Measurements from ENCODE around the gene PLPP1. TPM values are rescaled to one million over a fixed set of nuclear protein-coding genes. Genes with fewer than 3 reads are reported as not detected.

Gene PLPP1
- total and polyA plus RNA-seq, 2 of the 8 experiments (the other 6 are each of a cell fraction or from before 2014, with no cell fraction given), result 43.7 to 91.3 TPM

DNA sequence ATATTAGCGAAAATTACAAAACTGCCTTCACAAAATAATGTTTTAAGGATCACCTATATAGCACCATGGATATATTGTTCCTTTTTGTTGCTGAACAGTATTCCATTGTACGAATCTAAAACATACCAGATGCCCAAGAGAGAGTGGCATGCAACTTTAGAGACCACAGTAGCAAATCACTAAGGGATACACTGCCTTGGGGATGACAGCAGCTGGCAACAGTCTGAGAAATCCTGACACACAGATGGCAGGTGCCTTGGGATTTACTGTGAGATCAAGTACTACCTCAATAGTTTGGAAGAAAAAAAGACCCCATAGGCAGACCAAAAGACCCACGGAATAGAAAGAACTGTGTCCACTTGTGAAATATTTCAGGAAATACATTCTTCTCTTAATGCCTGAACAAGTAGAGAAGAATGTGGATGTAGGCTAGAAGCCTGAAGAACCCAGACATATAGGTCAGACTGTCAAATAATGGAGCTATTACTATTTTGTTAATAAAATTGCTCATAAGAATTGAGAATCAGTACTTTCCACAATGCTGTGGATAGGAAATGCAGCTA is 53.4 kb downstream of the PLPP1 start:
- Histone ChIP-seq H3K27ac (ENCODE audit: low read depth, low read length) (no peak overlapping the region), H2BK20ac (ENCODE audit: low read length) (no peak overlapping the region), H3K4me1 (replicated peaks in 1 of 4; ENCODE audit: control insufficient read depth in 3 of 4, insufficient read depth in 4 of 4, low read length in 3 of 4) (peaks cover 3 to 19% (median 11%) of the 10 kb centered on the region in 4 experiments; a peak in 6 of 7 replicates), H4K91ac (replicated peaks; ENCODE audit: insufficient read length, low read length) (no peak overlapping the region), H3K4me3 (ENCODE audit: extremely low read depth in 1 of 4, insufficient read depth in 2 of 4, low read depth in 3 of 4, low read length in 4 of 4) (no peak overlapping the region), H3K14ac (ENCODE audit: insufficient read length) (no peak overlapping the region), H2AFZ (ENCODE audit: low read length) (no peak overlapping the region), H2BK15ac (ENCODE audit: low read length) (no peak overlapping the region), H3K27me3 (replicated peaks in 1 of 4; ENCODE audit: control insufficient read depth in 3 of 4, extremely low read depth in 1 of 4, insufficient read depth in 3 of 4, low read length in 3 of 4) (no peaks in the 10 kb centered on the region), H4K20me1 (replicated peaks in 1 of 2; ENCODE audit: control insufficient read depth in 1 of 2, insufficient read depth in 2 of 2, low read length in 2 of 2) (peaks cover 0 to 2% of the 10 kb centered on the region in 2 experiments), H2BK120ac (replicated peaks; ENCODE audit: low read depth, low read length) (peak overlapping the region; percentile 24), H2BK12ac (ENCODE audit: low read depth, low read length) (no peak overlapping the region), H3K36me3 (ENCODE audit: control insufficient read depth in 2 of 4, insufficient read depth in 4 of 4, low read length in 3 of 4) (no peaks in the 10 kb centered on the region), H3K79me2 (ENCODE audit: control insufficient read depth in 1 of 2, insufficient read depth in 2 of 2, low read length in 2 of 2) (peaks cover 0 to 68% of the 10 kb centered on the region in 2 experiments; a peak in 3 of 4 replicates), H2BK5ac (ENCODE audit: low read depth, low read length) (0 out of 2 replicates have a peak overlapping the region, but pooled peaks have one; percentile 8), H3K4ac (replicated peaks; ENCODE audit: insufficient read length, low read depth, low read length) (no peak overlapping the region), H3K23ac (ENCODE audit: insufficient read length) (no peak overlapping the region), H3K18ac (ENCODE audit: extremely low read depth, low read length) (no peak overlapping the region), H3K4me2 (ENCODE audit: insufficient read depth in 1 of 2, low read depth in 2 of 2, low read length in 2 of 2) (no peak overlapping the region), H3K23me2 (ENCODE audit: low read depth, low read length) (no peaks in the 10 kb centered on the region), H4K5ac (ENCODE audit: insufficient read length, low read depth, low read length) (peak overlapping the region; percentile 29), H3K56ac (replicated peaks; ENCODE audit: insufficient read length, low read depth, low read length) (no peak overlapping the region), H3K79me1 (ENCODE audit: low read depth, low read length) (peaks cover 3% of the 10 kb centered on the region; the same call in 1 of the 2 replicates), H3K9me3 (ENCODE audit: insufficient read depth in 2 of 2, low read depth in 1 of 2, low read length in 1 of 2) (no peaks in the 10 kb centered on the region), H4K8ac (ENCODE audit: extremely low read depth, insufficient read depth, low read length) (no peak overlapping the region), H3K9ac (replicated peaks in 1 of 4; ENCODE audit: extremely low read depth in 1 of 4, low read depth in 3 of 4, low read length in 3 of 4) (no peak overlapping the region), H2AK5ac (ENCODE audit: low read depth, low read length) (no peak overlapping the region)
- ChIA-PET POLR2A (ENCODE audit: partially characterized antibody) (no interaction called here), CTCF (ENCODE audit: partially characterized antibody) (interaction anchor here (1.1 kb wide), 1 partner anchor 19 kb away, joined by 3 read pairs; no protein-coding TSS in a partner anchor)
- no peak for DNase-seq (ENCODE audit: low read depth in 1 of 2, low spot score in 2 of 2)
- WGBS, 2 experiments (ENCODE audit: extremely low coverage in 1 of 2, insufficient coverage in 1 of 2, insufficient read length in 1 of 2, insufficient replicate concordance in 2 of 2, low coverage in 1 of 2, low lambda C conversion rate in 2 of 2, missing lambda C conversion rate in 1 of 2), result 74% methylated on average over 3 of the region's 3 CpGs; no CpG with 5 or more reads in 1 of the 2 experiments
- FAIRE-seq, result peak; percentile 13
- TF ChIP-seq, protein P1, sequence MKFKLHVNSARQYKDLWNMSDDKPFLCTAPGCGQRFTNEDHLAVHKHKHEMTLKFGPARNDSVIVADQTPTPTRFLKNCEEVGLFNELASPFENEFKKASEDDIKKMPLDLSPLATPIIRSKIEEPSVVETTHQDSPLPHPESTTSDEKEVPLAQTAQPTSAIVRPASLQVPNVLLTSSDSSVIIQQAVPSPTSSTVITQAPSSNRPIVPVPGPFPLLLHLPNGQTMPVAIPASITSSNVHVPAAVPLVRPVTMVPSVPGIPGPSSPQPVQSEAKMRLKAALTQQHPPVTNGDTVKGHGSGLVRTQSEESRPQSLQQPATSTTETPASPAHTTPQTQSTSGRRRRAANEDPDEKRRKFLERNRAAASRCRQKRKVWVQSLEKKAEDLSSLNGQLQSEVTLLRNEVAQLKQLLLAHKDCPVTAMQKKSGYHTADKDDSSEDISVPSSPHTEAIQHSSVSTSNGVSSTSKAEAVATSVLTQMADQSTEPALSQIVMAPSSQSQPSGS (IDR thresholded peaks at IDR 0.05; ENCODE audit: low read length), result no peak
- TF ChIP-seq SIX5 (IDR thresholded peaks at IDR 0.05; ENCODE audit: low read depth, low read length), result no peak
- TF ChIP-seq SIRT6 (IDR thresholded peaks at IDR 0.05; ENCODE audit: low read length), result no peak
- no peak for TF ChIP-seq JUN (IDR thresholded peaks at IDR 0.05; ENCODE audit: low read depth, low read length)
- no peak for TF ChIP-seq CHD1 (IDR thresholded peaks at IDR 0.05; ENCODE audit: low read depth, low read length)
- TF ChIP-seq CBX8 (IDR thresholded peaks at IDR 0.05; ENCODE audit: borderline replicate concordance, low read depth, low read length), result no peak
- TF ChIP-seq YY1 (IDR thresholded peaks at IDR 0.05; ENCODE audit: low read depth, low read length), result no peak
- TF ChIP-seq, protein P2, sequence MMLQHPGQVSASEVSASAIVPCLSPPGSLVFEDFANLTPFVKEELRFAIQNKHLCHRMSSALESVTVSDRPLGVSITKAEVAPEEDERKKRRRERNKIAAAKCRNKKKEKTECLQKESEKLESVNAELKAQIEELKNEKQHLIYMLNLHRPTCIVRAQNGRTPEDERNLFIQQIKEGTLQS (IDR thresholded peaks at IDR 0.05; ENCODE audit: insufficient read depth, low read depth, low read length), result no peak
- TF ChIP-seq SUZ12 (IDR thresholded peaks at IDR 0.05; ENCODE audit: low read length), result no peak
- TF ChIP-seq, protein P3, sequence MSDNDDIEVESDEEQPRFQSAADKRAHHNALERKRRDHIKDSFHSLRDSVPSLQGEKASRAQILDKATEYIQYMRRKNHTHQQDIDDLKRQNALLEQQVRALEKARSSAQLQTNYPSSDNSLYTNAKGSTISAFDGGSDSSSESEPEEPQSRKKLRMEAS (IDR thresholded peaks at IDR 0.05), result no peak
- TF ChIP-seq TAF1 (IDR thresholded peaks at IDR 0.05; ENCODE audit: low read depth, low read length), result no peak
- TF ChIP-seq CHD2 (IDR thresholded peaks at IDR 0.05; ENCODE audit: low read length), result no peak

Measured in H1 (cell line).